H1 (cell line): ENCODE results near the gene RILP. TPM values are rescaled to one million over a fixed set of nuclear protein-coding genes. Genes with fewer than 3 reads are reported as not detected.

Source experiments
- CTCF ChIA-PET: fragments of 300-600 bp; sonication (Branson Sonifier 250); formaldehyde crosslinking; loops from one replicate; lab custom pipeline; 2021; ENCODE audit not compliant: partially characterized antibody; lab: Charles Lee
- POLR2A ChIA-PET: fragments of 300-600 bp; sonication (Branson Sonifier 250); formaldehyde crosslinking; loops from one replicate; lab custom pipeline; 2021; ENCODE audit warnings: inconsistent platforms; ENCODE audit not compliant: partially characterized antibody; lab: Charles Lee
- DNase-seq, 2 experiments: peaks; one replicate each; pipeline versions ENCODE4 v3.0.0 to v3.0.0-alpha.2; 2010 to 2022; ENCODE audit warnings: low spot score in 2 of 2, low read depth in 1 of 2, mixed read lengths in 1 of 2
- FAIRE-seq: peaks from 2 replicates; lab custom pipeline; 2011; peaks lifted over from hg19 to GRCh38; lab: Jason Lieb, UNC
- H2AFZ ChIP-seq: 2 replicates; pipeline ENCODE4 v1.8.1; 2012; ENCODE audit warnings: low read length, inconsistent platforms
- H2AK5ac ChIP-seq: 2 replicates; pipeline ENCODE4 v1.6.1; 2013; ENCODE audit warnings: low read depth, low read length
- H2BK120ac ChIP-seq: replicated peaks from 2 replicates; pipeline ENCODE3; 2013; ENCODE audit warnings: low read depth, low read length, inconsistent platforms
- H2BK12ac ChIP-seq: 2 replicates; pipeline ENCODE4 v1.6.1; 2013; ENCODE audit warnings: low read depth, low read length
- H2BK15ac ChIP-seq: 2 replicates; pipeline ENCODE4 v1.6.1; 2013; ENCODE audit warnings: low read length
- H2BK20ac ChIP-seq: 2 replicates; pipeline ENCODE4 v1.6.1; 2013; ENCODE audit warnings: low read length
- H2BK5ac ChIP-seq: 2 replicates; pipeline ENCODE4 v1.6.1; 2013; ENCODE audit warnings: low read depth, low read length
- H3K14ac ChIP-seq: 2 replicates; pipeline ENCODE4 v1.6.1; 2013; ENCODE audit warnings: inconsistent platforms; ENCODE audit not compliant: insufficient read length
- H3K18ac ChIP-seq: 2 replicates; pipeline ENCODE4 v1.6.1; 2013; ENCODE audit warnings: low read length; ENCODE audit errors: extremely low read depth
- H3K23ac ChIP-seq: 2 replicates; pipeline ENCODE4 v1.6.1; 2013; ENCODE audit warnings: inconsistent platforms; ENCODE audit not compliant: insufficient read length
- H3K23me2 ChIP-seq: 2 replicates; pipeline ENCODE4 v1.6.1; 2013; ENCODE audit warnings: low read depth, low read length
- H3K27ac ChIP-seq: 2 replicates; pipeline ENCODE4 v1.6.1; 2011; ENCODE audit warnings: low read depth, low read length, inconsistent platforms
- H3K27me3 ChIP-seq, 4 experiments: replicated peaks in 1 of 4; 1 replicate in 1 of 4; 2 replicates in 3 of 4; pipeline versions ENCODE4 v1.6.1 to v1.8.1; 2011 to 2013; ENCODE audit warnings: low read length in 3 of 4, mild to moderate bottlenecking in 3 of 4, inconsistent platforms in 2 of 4, mixed read lengths in 2 of 4, moderate library complexity in 1 of 4; ENCODE audit not compliant: control insufficient read depth in 3 of 4, insufficient read depth in 3 of 4; ENCODE audit errors: extremely low read depth in 1 of 4
- H3K36me3 ChIP-seq, 4 experiments: 2 replicates each; pipeline versions ENCODE4 v1.6.1 to v1.8.1; 2011 to 2013; ENCODE audit warnings: mild to moderate bottlenecking in 4 of 4, low read length in 3 of 4, moderate library complexity in 2 of 4, control low read depth in 1 of 4, inconsistent platforms in 1 of 4; ENCODE audit not compliant: insufficient read depth in 4 of 4, control insufficient read depth in 2 of 4
- H3K4ac ChIP-seq: replicated peaks from 2 replicates; pipeline ENCODE3; 2013; ENCODE audit warnings: low read length, low read depth, mixed read lengths, inconsistent platforms; ENCODE audit not compliant: insufficient read length
- H3K4me1 ChIP-seq, 4 experiments: replicated peaks in 1 of 4; 1 replicate in 1 of 4; 2 replicates in 3 of 4; pipeline versions ENCODE4 v1.6.1 to v1.8.1; 2011 to 2013; ENCODE audit warnings: low read length in 3 of 4, inconsistent platforms in 2 of 4, mixed read lengths in 1 of 4; ENCODE audit not compliant: insufficient read depth in 4 of 4, control insufficient read depth in 3 of 4
- H3K4me2 ChIP-seq, 2 experiments: 2 replicates each; pipeline versions ENCODE4 v1.6.1 to v1.8.1; 2011 to 2013; ENCODE audit warnings: low read depth in 2 of 2, low read length in 2 of 2, control low read depth in 1 of 2, inconsistent platforms in 1 of 2, mild to moderate bottlenecking in 1 of 2; ENCODE audit not compliant: insufficient read depth in 1 of 2
- H3K4me3 ChIP-seq, 4 experiments: fragments of 200-600, 300-600 bp in 1 of 4; sonication (generic), shearing (Covaris generic), sonication (Bioruptor Twin) in 1 of 4; 2 replicates each; pipeline versions ENCODE4 v1.5.1 to v1.8.1; 2011 to 2016; ENCODE audit warnings: low read length in 4 of 4, low read depth in 3 of 4, control low read depth in 2 of 4, inconsistent platforms in 2 of 4, mild to moderate bottlenecking in 2 of 4, mixed read lengths in 1 of 4, moderate library complexity in 1 of 4; ENCODE audit not compliant: insufficient read depth in 2 of 4; ENCODE audit errors: extremely low read depth in 1 of 4
- H3K56ac ChIP-seq: replicated peaks from 2 replicates; pipeline ENCODE3; 2013; ENCODE audit warnings: low read depth, mild to moderate bottlenecking, mixed read lengths, low read length, inconsistent platforms; ENCODE audit not compliant: insufficient read length
- H3K79me1 ChIP-seq: 2 replicates; pipeline ENCODE4 v1.6.1; 2013; ENCODE audit warnings: low read depth, low read length, control low read depth
- H3K79me2 ChIP-seq, 2 experiments: 2 replicates each; pipeline versions ENCODE4 v1.6.1 to v1.8.1; 2012 to 2013; ENCODE audit warnings: low read length in 2 of 2, mild to moderate bottlenecking in 2 of 2, inconsistent platforms in 1 of 2; ENCODE audit not compliant: insufficient read depth in 2 of 2, control insufficient read depth in 1 of 2
- H3K9ac ChIP-seq, 4 experiments: replicated peaks in 1 of 4; 1 replicate in 1 of 4; 2 replicates in 3 of 4; pipeline versions ENCODE4 v1.6.1 to v1.8.1; 2011 to 2013; ENCODE audit warnings: low read depth in 3 of 4, low read length in 3 of 4, control low read depth in 2 of 4, mild to moderate bottlenecking in 2 of 4, moderate library complexity in 2 of 4, inconsistent platforms in 1 of 4; ENCODE audit errors: extremely low read depth in 1 of 4
- H3K9me3 ChIP-seq, 2 experiments: 2 replicates each; pipeline versions ENCODE4 v1.6.1 to v1.8.1; 2012 to 2013; ENCODE audit warnings: mild to moderate bottlenecking in 2 of 2, moderate library complexity in 2 of 2, control low read depth in 1 of 2, inconsistent platforms in 1 of 2, low read depth in 1 of 2, low read length in 1 of 2, mixed read lengths in 1 of 2; ENCODE audit not compliant: insufficient read depth in 2 of 2
- H4K20me1 ChIP-seq, 2 experiments: replicated peaks in 1 of 2; 2 replicates each; pipeline versions ENCODE3 to v1.8.1; 2011 to 2013; ENCODE audit warnings: inconsistent platforms in 2 of 2, low read length in 2 of 2, mild to moderate bottlenecking in 1 of 2; ENCODE audit not compliant: insufficient read depth in 2 of 2, control insufficient read depth in 1 of 2
- H4K5ac ChIP-seq: 2 replicates; pipeline ENCODE4 v1.6.1; 2013; ENCODE audit warnings: low read length, low read depth, mixed read lengths, inconsistent platforms; ENCODE audit not compliant: insufficient read length
- H4K8ac ChIP-seq: 2 replicates; pipeline ENCODE4 v1.8.0; 2013; ENCODE audit warnings: mild to moderate bottlenecking, moderate library complexity, low read length, inconsistent platforms; ENCODE audit not compliant: insufficient read depth; ENCODE audit errors: extremely low read depth
- H4K91ac ChIP-seq: replicated peaks from 2 replicates; pipeline ENCODE3; 2013; ENCODE audit warnings: low read length, mixed read lengths, inconsistent platforms; ENCODE audit not compliant: insufficient read length
- ASH2L ChIP-seq: fragments of 200-600, 300-600 bp; sonication (generic); IDR thresholded peaks from one replicate; pipeline ENCODE4 v1.7.1; 2017; ENCODE audit warnings: low read length
- MAFK ChIP-seq: IDR thresholded peaks from 2 replicates; pipeline ENCODE4 v1.6.1; 2012; ENCODE audit warnings: low read depth, mild to moderate bottlenecking, improper control_type of control experiment, low read length
- NANOG ChIP-seq: IDR thresholded peaks from 2 replicates; pipeline ENCODE4 v1.6.1; 2011; ENCODE audit warnings: low read length, low read depth, mild to moderate bottlenecking, inconsistent platforms; ENCODE audit not compliant: insufficient read depth, poor library complexity, severe bottlenecking
- USF2 ChIP-seq: IDR thresholded peaks from 2 replicates; pipeline ENCODE4 v1.6.1; 2011; ENCODE audit warnings: low read length, improper control_type of control experiment
- WGBS, 2 experiments: shearing (Covaris generic) in 1 of 2; methylation state at CpG; one replicate each; pipeline versions ENCODE4 v1.1.6 to v1.1.7; 2013 to 2015; ENCODE audit warnings: low lambda C conversion rate in 2 of 2, mixed read lengths in 2 of 2, inconsistent platforms in 1 of 2, low coverage in 1 of 2, missing lambda C conversion rate in 1 of 2; ENCODE audit not compliant: insufficient replicate concordance in 2 of 2, insufficient coverage in 1 of 2, insufficient read length in 1 of 2; ENCODE audit errors: extremely low coverage in 1 of 2, missing lambda C conversion rate in 1 of 2; 5-methylcytosine and 5-hydroxymethylcytosine counted together
- polyA plus RNA-seq, 7 experiments: library from polyadenylated mRNA; depleted of rRNA in 3 of 7; stranded (reverse) in 5 of 7; unstranded in 2 of 7; fragments of >200 nt in 5 of 7; fragments of 200-250 nt in 2 of 7; gene quantifications; 1 replicate in 5 of 7; 2 replicates in 1 of 7; 4 replicates in 1 of 7; pipeline versions ENCODE4 v1.2.1 to v1.2.3, GENCODE V29; 2011 to 2013; ENCODE audit warnings: missing spikeins in 2 of 7, mixed read lengths in 2 of 7
- total RNA-seq: library from RNA; stranded (reverse); fragmentation: NEBNext Ultra II Directional; extraction: Animal tissue kit (Norgen Biotek cat#: 25700); gene quantifications from 2 replicates; pipeline ENCODE4 v1.2.1, GENCODE V29; 2021

RILP gene
- total and polyA plus RNA-seq, 2 of the 8 experiments (the other 6 are each of a cell fraction or from before 2014, with no cell fraction given) = 6.8 to 7.2 TPM

GRCh38 chr17:1648173-1648962 lies 1.3 kb downstream of the RILP start:
- no peak overlapping the region for H3K23ac ChIP-seq
- H3K27me3 ChIP-seq = peaks cover 0 to 19% (median 8%) of the 10 kb centered on the region in 4 experiments; a peak in 5 of 7 replicates
- peak overlapping the region; percentile 78 for H3K18ac ChIP-seq
- H2BK12ac ChIP-seq = peak overlapping the region; percentile 60; the same call in 1 of the 2 replicates
- H3K9ac ChIP-seq = 0 out of 7 replicates have a peak overlapping the region, but pooled peaks of 1 of the 4 experiments have one; percentile 8
- peaks cover 20 to 29% (median 27%) of the 10 kb centered on the region in 4 experiments for H3K36me3 ChIP-seq
- no peak overlapping the region for H3K14ac ChIP-seq
- H2BK5ac ChIP-seq = peak overlapping the region; percentile 71; the same call in 1 of the 2 replicates
- POLR2A ChIA-PET = interaction anchor here (1.7 to 6.5 kb wide), 5 partner anchors 15 to 68 kb away, joined by 4 to 65 read pairs (median 9); partner anchors contain the start of gene SLC43A2
- H4K5ac ChIP-seq = peak overlapping the region; percentile 62
- peak overlapping the region; percentile 37 to 71 (median 47) for H3K4me3 ChIP-seq
- no peak overlapping the region for H3K4ac ChIP-seq
- H3K27ac ChIP-seq = no peak overlapping the region
- peaks cover 11% of the 10 kb centered on the region; the same call in 1 of the 2 replicates for H3K23me2 ChIP-seq
- H2BK20ac ChIP-seq = peak overlapping the region; percentile 40; the same call in 1 of the 2 replicates
- FAIRE-seq = no peak
- H3K4me2 ChIP-seq = peak overlapping the region; percentile 70 to 92
- 11% methylated on average over 45 of the region's 54 CpGs; no CpG with 5 or more reads in 1 of the 2 experiments for WGBS, 2 experiments
- CTCF ChIA-PET = interaction anchor here (0.8 to 3.0 kb wide), 26 partner anchors 8 to 1280 kb away, joined by 3 to 18 read pairs (median 4); no protein-coding TSS in a partner anchor
- no peak overlapping the region for H2AK5ac ChIP-seq
- DNase-seq = peak in 1 of 2 experiments; percentile 85
- peak overlapping the region; percentile 69 for H4K91ac ChIP-seq
- H3K4me1 ChIP-seq = peaks cover 0 to 39% (median 25%) of the 10 kb centered on the region in 4 experiments; a peak in 6 of 7 replicates
- H3K79me2 ChIP-seq = no peaks in the 10 kb centered on the region
- peaks cover 10 to 21% of the 10 kb centered on the region in 2 experiments for H4K20me1 ChIP-seq
- no peaks in the 10 kb centered on the region for H3K9me3 ChIP-seq
- no peak overlapping the region for H2BK120ac ChIP-seq
- H3K79me1 ChIP-seq = no peaks in the 10 kb centered on the region
- peak overlapping the region; percentile 64; the same call in 1 of the 2 replicates for H2AFZ ChIP-seq
- peak overlapping the region; percentile 81; the same call in 1 of the 2 replicates for H2BK15ac ChIP-seq
- peak overlapping the region; percentile 41; the same call in 1 of the 2 replicates for H4K8ac ChIP-seq
- H3K56ac ChIP-seq = no peak overlapping the region
- TF ChIP-seq NANOG = no peak
- no peak for TF ChIP-seq USF2
- TF ChIP-seq MAFK = no peak
- peak; percentile 47 for TF ChIP-seq ASH2L
